ENCODE data around the gene RFT1.

The RFT1 gene

DNA sequence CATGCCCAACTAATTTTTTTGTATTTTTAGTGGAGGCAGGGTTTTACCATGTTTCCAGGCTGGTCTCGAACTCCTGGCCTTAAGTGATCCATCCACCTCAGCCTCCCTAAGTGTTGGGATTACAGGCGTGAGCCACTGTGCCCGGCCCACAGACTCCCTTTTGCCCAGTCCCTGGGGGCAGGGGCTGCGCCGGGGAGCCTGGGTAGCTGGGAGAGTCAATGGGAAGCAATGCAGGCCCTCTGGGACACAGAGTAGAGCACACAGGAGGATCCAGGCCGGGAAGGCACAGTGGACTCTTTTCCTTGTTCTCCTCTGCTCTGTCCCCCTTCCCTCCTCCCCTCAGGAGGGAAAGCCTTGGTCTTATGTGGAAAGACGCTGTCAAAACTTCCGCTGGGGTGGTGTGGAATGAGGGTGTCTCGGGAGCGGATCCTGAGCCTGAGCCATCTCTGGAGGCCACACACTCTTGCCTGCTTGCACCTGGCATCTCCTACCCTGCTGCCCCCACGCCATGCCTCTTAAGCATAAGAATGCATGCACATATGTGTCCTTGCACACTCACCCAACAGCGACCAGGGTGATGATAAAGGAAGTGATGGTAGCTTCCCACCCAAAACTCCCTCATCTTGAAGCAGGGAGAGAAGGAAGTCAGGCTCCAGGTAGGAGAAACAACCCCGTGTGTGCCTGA is 18.9 kb upstream of the RFT1 start:
- no peak for DNase-seq (ENCODE audit: low read depth)

DNA sequence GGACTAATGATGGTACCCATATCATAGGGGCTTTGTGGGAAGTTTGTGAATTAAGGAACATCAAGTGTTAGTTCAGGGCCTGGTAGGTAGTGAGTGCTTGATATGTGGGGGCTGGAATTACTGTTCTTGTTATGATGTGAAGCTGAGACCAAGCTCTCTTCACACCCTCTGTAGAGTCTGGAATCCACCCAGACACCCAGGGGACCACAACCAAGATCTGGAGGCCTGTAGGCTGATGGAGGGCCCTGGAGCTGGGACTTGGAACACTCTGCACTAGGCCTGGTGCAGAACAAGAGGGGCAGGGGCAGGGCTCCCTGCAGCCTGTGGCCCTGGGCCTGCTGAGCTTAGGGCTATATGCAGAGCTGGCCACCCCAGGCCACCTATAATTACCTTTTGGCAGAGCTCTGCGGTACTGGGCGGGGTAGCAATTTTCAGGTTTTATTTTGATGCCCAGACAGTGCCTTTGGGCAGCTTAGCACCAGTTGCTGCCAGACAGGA is 17.7 kb upstream of the RFT1 start:
- DNase-seq (ENCODE audit: low read depth) = no peak

DNA sequence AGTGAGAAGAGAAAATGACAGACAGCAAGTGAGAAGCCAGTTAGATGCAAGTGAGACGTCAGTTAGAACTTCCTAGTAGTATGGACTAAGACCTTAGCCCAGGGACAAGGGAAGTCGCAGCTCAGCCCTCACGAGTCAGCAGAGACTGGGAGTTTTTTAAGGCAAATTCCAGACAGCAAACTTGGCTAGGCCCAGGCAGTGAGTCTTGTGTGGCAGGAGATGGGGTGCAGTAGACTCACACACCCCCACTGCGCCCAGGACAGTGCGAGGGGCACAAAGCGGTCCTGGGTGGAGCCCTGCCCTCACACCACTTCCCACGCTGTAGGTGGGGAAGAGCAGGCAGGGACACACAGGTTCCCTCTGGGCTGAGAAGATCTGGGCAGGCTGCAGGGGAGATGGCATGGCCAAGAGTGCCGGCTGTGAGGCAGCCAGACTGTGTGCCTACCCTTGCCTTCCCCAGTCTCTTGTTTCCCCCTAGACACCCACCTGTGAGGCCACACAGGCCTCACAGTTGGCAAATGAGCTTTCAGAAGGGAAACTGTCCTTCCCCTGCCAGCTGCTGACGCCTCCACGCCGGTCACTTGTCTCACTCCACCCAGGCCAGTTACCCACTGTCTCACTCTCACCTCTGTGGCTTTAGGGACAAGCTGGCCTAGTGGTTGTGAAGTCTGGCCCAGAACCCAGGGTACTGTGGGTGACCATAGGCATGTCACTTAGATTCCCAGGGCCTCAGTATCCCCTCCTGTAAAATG is 17.1 kb upstream of the RFT1 start:
- no peak for DNase-seq (ENCODE audit: low read depth)

DNA sequence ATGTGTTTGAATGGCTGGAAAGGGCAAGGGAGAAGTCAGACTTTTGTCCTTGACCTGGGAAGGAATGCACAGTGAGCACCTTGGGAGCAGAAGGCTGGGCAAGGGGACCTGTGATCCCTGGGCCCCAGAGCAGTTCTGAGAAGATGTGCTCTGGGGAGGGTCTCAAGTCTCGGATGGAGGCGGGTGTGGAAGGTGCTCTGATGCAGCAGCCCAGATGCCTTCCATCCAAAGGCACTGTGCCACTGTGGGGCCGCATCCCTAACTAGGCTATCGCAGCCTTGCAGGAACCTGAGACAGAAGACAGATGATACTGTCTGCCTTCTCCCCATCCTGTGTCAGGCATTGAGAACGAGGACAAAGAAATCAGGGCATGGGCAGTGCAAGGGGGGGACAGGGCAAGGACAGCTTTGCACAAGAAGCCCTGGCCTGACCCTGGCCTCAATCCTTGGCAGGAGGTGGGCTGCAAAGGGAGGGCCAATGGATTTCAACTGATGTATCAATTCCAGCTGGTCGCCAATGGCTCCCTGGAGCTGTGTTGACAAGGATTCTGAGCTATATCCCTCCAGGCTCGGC is 16.2 kb upstream of the RFT1 start:
- no peak for DNase-seq (ENCODE audit: low read depth)

DNA sequence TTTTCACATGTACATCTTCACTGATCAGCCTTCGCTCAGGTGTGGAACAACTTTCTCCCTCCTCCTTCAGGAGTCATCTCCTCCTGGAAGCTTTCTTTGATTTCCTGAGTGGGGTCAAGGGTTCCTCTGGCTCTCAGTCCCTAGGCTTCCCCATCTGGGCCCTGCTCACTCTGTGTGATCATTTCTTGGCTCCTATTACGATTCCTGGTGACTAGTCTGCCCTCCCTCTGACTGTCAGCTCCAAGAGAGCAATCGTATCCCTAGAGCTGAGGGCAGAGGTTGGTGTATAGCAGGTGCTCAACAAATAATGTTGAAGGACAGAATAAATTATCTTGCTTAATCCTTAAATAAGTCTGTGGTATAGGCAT is 15.5 kb upstream of the RFT1 start:
- DNase-seq (ENCODE audit: low read depth) = no peak

DNA sequence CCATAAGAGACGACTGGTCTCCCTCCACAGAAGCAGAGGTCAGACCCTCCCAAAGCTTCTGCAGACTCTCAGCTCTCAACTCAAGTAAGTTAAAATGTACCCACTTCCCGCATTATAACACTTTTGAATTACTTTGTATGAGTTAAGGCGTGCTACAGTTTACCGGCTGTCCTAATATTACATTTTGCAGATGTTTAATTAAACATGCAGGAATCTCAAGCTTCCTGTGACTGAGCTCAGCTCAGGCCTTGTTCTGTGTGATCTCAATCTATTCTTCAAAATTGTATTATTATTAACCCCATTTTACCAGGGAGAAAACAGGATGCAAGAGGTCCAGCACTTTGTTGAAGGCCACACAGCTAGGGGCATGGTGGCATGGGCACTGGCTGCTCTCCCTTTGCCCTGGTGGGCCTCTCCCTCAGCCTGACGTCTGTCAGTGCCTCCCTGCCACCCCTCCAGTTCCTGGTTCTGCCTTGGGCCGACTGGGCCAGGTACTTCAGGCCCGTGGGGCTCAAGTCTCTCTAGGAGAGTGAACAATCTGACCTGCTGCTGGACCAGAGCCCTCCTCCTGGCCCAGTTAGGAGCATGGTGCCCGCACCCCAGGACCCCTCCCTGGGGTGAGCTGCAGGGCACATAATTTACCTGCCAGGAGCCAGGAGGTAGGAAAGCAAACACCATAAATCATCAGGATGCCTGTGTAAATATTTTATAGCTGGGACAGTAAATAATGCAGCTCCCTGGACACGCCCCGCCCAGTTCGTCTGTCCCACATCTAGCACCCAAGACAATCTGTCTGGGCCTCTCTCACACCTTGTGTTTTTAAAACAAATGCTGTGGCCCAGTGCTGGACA is 14.9 kb upstream of the RFT1 start:
- no peak for DNase-seq (ENCODE audit: low read depth)

DNA sequence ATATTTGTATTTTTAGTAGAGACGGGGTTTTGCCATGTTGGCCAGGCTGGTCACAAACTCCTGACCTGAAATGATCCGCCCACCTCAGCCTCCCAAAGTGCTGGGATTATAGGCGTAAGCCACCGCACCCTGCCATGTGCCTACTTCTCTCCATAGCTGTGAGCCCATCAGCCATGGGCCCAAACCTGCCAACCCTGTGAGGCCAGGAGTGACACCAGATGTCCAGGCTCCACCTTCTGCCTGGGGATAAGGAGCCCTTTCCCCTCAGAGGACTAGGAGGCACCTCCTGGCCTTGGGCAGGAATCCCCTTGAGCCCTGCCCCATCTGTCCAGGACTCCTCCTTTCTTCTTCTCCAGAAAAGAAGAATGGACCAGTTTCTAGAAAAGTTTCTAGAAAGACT is 14.2 kb upstream of the RFT1 start:
- DNase-seq (ENCODE audit: low read depth) = no peak

DNA sequence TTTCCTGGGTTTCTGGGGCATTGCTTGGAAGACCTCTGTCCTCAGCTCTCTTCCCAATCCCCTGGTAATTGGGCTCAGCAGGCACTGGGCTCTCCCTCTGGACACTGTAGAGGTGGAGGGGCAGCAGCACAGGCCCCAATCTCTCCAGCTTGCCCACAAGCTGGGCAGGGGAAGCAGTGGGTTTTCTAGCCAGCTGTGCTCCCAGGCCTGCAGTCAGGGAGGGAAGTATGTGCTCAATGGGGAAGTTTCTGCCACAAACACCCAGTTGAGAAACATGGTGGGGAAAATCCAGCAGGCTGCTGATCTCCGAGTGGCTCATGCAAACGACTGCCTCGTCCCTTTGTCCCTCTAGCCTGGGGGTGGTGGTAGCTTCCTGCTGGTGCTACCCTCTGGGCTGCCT is 12.8 kb upstream of the RFT1 start:
- DNase-seq (ENCODE audit: low read depth) = no peak

DNA sequence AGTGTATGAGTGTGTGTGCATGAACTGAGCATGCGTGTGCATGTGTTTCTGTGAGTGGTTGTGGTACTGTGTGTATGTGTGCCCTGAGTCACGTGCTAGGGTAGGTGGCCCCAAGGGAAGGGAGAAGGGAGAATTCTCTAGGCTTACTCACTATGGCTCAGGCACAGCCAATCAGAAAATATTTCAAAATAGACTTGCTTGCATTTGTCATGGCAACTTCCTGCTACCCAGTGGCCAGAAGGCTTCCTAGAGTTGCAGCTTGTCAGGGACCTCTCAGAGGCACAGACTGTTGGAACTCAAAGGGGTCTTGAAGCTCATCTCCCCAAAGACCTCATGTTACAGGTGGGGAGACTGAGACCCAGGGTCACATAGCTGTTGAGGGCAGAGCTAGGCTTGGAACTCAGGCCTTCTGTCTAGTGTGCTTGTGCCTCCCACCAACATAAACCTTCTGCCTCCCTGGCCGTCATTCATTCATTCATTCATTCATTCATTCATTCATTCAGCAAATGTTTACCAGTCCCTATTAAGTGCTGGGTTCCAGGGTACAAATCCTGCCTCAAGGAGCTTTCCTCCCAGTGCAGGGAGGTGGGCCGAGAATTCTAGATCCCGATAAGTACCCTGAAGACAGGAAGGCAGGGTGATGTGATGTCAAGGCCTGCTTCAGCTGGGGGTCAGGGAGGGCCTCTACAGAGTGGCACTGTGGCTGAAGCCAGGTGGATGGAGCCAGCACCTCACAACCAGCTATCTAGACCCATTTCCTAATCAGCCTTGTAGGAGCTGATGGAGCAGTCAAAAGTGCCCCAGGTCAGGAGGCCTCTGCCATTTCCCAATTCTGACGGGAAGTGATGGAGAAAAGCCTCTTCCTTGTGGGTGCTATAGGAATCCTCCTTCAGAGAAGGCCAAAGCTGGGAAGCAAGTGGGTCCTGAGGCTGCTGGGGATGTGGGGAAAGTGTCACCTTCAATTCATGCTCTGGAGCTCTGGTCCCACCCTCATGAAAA is 10.9 kb upstream of the RFT1 start:
- no peak for DNase-seq (ENCODE audit: low read depth)

DNA sequence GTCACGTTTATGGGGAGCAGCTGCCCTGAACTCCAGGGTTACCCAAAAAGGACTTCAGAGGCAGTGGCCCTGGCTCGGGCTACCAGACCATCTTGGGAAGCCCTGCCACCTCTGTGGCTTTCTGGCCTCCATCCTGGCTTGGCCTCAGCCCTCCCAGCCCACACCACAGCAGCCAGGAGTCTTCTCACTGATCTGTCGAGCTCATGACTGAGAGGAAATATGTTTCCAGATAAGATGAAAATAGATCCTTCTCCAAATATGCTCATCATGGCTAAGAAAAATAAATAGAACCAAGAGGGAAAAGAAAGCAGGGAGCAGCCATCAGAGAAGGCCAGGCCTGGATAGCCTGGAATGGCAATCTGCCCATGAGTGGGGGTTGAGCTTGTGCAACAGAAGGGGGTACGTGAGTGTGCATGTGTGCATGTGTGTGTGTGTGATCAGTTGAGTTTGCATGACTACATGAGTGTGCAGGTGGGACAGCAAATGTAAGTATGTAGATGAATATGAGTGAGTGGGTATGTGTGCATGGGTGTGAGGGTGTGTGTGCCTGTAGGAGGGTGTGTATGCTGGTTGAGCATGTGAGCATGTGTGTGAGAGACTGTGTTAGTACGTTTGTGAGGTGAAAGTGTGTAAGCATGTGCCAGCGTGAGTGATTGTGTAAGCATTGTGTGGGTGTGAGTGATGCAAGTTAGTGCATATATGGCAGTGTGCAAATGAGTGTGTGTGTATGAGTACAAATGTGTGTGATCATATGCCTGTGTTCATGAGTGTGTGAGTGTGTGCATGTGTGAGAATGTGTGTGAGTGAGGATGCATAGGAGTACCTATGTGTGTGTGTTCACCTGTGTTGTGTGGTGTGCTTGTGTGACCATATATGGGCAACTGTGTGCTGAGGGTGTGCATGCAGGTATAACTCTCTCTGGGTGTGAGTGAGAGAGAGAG is 9.9 kb upstream of the RFT1 start:
- no peak for DNase-seq (ENCODE audit: low read depth)

DNA sequence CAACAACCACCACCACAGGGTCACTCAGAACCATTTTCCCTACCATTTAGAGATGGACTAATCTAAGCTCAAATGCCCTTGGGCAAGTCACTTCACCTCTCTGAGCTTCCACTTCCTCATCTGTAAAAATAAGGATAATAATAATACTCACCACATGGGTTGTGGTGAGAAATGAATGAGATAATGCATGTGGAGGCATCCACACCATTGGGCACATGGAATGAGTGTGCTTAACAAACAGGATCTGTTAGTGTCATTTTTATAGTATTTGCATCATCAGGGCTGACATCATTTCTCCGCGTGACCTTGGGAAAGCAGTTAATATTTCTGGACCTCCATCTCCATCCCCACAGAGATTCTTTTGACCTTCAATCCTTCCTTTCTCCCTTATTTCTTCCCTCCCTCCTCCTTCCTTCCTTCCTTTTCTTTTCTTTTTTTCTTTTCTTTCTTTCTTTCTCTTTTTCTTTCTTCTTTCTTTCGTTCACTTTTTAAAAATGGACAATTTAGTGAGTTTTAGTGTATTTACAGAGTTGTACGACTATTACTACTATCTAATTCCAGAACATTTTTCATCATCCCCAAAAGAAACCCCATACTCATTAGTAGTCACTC is 7.7 kb upstream of the RFT1 start:
- DNase-seq (ENCODE audit: low read depth) = no peak

DNA sequence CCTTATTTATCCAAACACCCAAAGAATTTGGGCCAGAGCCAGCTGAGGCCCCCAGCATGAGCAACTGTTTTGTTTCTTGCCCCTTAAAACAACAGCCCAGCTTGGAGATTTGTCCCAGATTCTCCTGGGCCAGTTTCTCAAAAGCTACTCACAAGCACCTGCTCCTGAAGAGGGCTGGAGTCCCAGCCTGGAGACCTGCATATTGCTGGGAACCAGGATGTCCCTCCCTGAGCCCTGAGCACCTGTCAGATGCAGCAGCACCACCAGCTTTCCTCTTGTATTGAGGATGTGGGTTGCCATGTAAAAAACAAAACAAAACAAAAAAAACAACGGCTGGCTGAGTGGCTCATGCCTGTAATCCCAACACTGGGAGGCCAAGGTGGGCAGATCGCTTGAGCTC is 7.0 kb upstream of the RFT1 start:
- DNase-seq (ENCODE audit: low read depth) = no peak

DNA sequence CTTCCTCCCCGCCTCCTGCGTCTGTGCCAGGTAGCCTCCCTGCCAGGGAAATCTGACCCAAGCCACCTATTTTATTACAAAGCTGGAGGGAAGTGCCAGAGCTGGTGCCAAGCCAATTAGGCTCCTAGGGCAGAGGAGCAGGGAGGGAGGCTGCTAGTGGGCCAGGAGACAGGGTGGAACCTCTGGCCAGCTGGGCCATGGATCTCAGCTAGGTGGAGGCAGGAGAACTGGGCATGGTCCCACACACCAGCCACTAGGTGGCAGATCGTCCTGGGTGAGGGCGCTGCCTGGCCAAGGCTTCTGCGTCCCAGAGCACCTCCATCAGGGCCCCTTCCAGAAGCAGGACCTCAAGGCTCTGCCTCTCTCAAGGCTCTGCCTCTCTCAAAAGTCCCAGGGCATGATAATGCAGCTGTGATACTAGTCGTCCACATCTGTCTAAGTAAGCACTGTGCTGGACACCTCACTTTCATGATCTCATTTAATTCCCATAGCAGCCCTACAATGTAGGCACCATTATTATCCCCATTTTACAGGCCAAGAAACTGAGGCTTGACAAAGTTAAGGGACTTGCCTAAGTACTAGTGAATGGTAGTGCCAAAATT is 4.5 kb upstream of the RFT1 start:
- DNase-seq (ENCODE audit: low read depth) = no peak

DNA sequence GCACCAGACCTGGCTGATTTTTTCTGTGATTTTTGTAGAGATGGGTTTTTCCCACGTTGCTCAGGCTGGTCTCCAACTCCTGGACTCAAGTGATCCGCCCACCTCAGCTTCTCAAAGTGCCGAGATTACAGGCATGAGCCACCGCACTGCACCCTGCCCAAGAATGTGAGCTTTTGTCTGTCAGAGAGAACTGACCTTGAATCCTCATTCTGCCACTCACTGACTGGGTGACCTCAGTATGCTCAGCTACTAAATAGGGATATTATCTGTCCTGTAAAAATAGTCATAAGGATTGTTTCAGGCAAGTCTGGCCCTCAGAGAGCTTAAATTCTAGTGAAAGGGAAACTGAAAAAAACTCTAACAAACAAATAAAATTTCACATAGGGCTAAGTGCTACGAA is 2.1 kb upstream of the RFT1 start:
- DNase-seq (ENCODE audit: low read depth) = no peak

DNA sequence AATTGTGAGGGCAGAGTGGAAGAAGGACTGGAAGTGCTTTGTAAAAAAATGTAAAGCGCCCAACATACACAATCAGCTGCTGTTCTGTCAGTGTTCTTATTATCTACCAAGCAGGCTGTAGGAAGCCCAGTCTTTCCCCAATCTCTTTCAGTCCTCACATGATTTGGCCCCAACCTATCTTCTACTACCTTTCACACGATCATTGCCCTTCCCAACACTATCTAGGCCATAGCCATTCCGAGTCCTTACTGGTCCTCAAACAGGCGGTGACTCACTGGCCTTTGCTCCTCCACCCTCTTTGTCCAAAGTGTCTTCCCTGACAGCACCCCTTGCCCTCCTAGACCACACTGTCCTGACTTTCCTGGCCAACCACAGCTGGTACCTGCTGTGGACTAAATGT is 861 bp upstream of the RFT1 start:
- no peak for DNase-seq (ENCODE audit: low read depth)

DNA sequence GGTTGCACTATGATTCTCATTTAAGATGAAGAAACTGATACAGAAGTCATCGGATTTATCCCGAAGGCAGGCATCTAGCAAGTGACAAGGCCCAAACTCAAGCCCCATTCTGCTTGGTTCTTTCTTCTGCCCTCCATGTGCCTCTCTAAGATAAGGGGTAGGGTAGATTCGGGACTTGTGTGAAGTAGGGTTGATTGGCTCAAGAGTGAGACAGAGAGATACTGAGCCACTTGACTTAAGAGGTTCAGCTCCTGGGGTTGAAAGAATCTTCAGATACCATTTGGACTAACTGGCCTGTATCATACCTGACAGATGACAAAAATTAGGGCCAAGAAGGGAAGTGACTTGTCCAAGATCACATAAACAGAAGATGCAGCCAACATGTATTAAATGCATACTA is 891 bp downstream of the RFT1 start:
- DNase-seq (ENCODE audit: low read depth) = no peak

DNA sequence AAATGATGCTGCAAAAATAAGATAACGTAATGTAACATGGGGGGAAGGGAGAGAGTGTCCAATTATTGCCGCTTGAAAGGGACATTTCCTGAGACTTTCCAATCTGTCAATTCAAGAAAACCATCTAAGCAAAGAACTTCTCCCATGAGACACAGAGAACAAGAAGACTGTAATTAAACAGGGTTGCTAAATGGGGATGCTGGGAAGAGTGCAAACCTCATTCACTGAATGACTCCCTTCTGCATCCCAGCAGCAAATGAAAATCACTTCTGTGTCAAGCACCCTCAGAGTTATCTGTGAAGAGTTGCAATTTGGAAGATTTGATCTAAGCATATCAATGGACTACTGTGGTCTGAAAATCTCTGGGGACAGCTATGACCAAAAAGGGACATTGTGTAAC is 3.6 kb downstream of the RFT1 start:
- no peak for DNase-seq (ENCODE audit: low read depth)

DNA sequence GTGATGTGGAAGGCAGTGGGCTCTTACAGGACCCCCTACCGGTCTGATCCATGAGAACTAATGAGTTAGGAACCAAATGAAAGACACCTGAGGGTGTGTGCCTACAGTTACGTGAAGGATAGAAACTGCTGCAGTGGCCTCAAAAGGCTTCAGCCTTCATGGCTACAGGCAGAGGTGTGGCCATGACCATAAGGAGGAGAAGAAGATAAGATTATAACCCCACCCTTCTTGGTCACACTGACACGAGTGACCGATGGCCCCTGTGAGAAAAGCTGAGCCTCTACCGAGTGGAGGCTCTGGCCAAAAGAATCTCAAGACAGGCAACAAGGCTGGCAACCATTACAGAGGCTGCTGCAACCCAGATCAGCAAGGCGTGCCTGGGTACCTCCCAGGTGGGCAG is 6.3 kb downstream of the RFT1 start:
- no peak for DNase-seq (ENCODE audit: low read depth)

DNA sequence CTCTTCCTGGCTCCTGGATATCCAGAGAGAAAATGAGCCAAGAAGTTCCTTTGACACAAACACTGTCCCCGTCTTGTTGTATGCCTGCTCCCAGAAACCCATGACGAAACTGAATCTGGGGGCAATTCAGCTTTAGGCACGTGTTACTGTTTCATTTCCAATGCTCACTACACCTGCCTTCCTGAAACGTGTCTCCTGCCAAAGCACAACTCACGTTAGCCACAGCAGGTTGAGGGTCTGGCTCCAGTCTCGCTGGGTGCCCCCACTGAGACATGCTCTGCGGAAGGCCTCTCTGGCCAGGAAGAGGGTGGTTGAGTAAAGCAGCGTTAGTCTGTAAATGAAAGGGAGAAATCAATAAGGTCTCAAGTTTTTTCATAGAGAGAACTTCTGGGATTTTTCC is 6.7 kb downstream of the RFT1 start:
- no peak for DNase-seq (ENCODE audit: low read depth)

All from T-helper 22 cell (primary cell).